GM11168 (cell line): ENCODE data around the gene SLC37A4.
"Not testable (repeated sequence)": the region's sequence is repeated elsewhere in the genome, so short reads cannot be mapped to it uniquely, and the experiment has no call there.

Experiments used
- in situ Hi-C: fragments of 300-500 bp; cut with MboI; formaldehyde crosslinking; loops from one replicate; pipeline ENCODE4 v1.12.0; 2022; ENCODE audit warnings: low sequenced_read_pairs; ENCODE audit not compliant: unreplicated experiment

Gene SLC37A4

GRCh38 chr11:119030329-119031047 lies at the start of gene SLC37A4:
TSS of gene SLC37A4 (minus strand) at chr11:119030877.
- in situ Hi-C loops, result no loop called here

- in situ Hi-C loops, result no loop called here
Measured at GRCh38 chr11:119078675-119079420, 48.2 kb upstream of the SLC37A4 start.

GRCh38 chr11:119077839-119078238 lies 47.2 kb upstream of the SLC37A4 start:
- in situ Hi-C loops, result no loop called here

GRCh38 chr11:119067371-119068222 lies 36.9 kb upstream of the SLC37A4 start, which contains the start of gene VPS11:
TSS of gene VPS11 (plus strand) at chr11:119067818. CDS start at chr11:119067824, 6 bp downstream.
- in situ Hi-C loops, result no loop called here

- in situ Hi-C loops, result no loop called here
Measured at GRCh38 chr11:119065369-119065768, 34.7 kb upstream of the SLC37A4 start.

GRCh38 chr11:119062779-119063178 lies 32.1 kb upstream of the SLC37A4 start:
- in situ Hi-C loops, result no loop called here

GRCh38 chr11:119061256-119061655 lies 30.6 kb upstream of the SLC37A4 start:
- in situ Hi-C loops, result no loop called here

- in situ Hi-C loops, result not testable (repeated sequence)
Measured at GRCh38 chr11:119059128-119059527, 28.5 kb upstream of the SLC37A4 start.

- in situ Hi-C loops, result no loop called here
Measured at GRCh38 chr11:119057000-119057769, 26.5 kb upstream of the SLC37A4 start, which contains the start of gene HYOU1. TSS of gene HYOU1 (minus strand) at chr11:119057205. CDS start at chr11:119056160, 1,045 bp downstream.

- in situ Hi-C loops, result no loop called here
Measured at GRCh38 chr11:119056421-119056999, 25.8 kb upstream of the SLC37A4 start.

- in situ Hi-C loops, result no loop called here
Measured at GRCh38 chr11:119055901-119056300, 25.2 kb upstream of the SLC37A4 start.

- in situ Hi-C loops, result no loop called here
Measured at GRCh38 chr11:119054418-119054817, 23.7 kb upstream of the SLC37A4 start.

- in situ Hi-C loops, result no loop called here
Measured at GRCh38 chr11:119052163-119052814, 21.6 kb upstream of the SLC37A4 start.

GRCh38 chr11:119051440-119052162 lies 20.9 kb upstream of the SLC37A4 start:
- in situ Hi-C loops, result no loop called here

GRCh38 chr11:119049081-119049480 lies 18.4 kb upstream of the SLC37A4 start:
- in situ Hi-C loops, result no loop called here

GRCh38 chr11:119048644-119049043 lies 18.0 kb upstream of the SLC37A4 start:
- in situ Hi-C loops, result no loop called here

GRCh38 chr11:119047205-119047604 lies 16.5 kb upstream of the SLC37A4 start:
- in situ Hi-C loops, result no loop called here

- in situ Hi-C loops, result no loop called here
Measured at GRCh38 chr11:119046489-119046888, 15.8 kb upstream of the SLC37A4 start.
